Activated gamma-delta T cell (primary cell): Measurements from ENCODE around the gene PTPN1.
"Not testable (repeated sequence)": the region's sequence is repeated elsewhere in the genome, so short reads cannot be mapped to it uniquely, and the experiment has no call there.

ENCODE experiments used
- DNase-seq: peaks from one replicate; lab custom pipeline; 2025; lab: John Stamatoyannopoulos, UW

PTPN1 gene

GRCh38 chr20:50590348-50590664 is 80.1 kb downstream of the PTPN1 start:
- DNase-seq = no peak

DNA sequence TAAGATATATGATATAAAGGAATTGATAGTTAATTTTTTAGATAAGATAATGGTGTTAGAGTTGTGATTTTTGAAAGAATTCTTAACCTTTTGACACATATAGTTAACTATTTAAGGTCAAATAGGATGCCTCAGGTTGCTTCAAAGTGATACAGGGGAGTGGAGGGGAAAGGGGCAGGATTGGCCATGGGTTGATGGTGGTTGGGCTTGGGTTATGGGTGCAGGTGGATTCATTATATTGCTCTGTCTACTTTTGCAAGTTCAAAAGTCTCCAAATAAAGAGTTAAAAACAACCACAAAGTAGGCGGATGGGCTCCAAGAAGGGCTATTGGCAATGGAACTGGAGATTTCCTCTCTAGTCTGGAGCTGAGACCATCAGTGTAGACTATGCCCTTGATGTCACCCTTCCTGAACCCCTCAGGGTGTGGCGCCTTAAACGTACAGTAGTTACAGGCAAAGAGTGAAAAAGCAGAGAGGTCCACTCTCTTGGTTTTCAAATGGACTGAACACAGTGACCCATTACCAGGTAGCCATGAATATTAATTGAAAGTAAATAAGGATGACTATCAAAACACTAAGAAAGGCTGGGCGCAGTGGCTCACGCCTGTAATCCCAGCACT is 81.2 kb downstream of the PTPN1 start:
- DNase-seq = no peak

DNA sequence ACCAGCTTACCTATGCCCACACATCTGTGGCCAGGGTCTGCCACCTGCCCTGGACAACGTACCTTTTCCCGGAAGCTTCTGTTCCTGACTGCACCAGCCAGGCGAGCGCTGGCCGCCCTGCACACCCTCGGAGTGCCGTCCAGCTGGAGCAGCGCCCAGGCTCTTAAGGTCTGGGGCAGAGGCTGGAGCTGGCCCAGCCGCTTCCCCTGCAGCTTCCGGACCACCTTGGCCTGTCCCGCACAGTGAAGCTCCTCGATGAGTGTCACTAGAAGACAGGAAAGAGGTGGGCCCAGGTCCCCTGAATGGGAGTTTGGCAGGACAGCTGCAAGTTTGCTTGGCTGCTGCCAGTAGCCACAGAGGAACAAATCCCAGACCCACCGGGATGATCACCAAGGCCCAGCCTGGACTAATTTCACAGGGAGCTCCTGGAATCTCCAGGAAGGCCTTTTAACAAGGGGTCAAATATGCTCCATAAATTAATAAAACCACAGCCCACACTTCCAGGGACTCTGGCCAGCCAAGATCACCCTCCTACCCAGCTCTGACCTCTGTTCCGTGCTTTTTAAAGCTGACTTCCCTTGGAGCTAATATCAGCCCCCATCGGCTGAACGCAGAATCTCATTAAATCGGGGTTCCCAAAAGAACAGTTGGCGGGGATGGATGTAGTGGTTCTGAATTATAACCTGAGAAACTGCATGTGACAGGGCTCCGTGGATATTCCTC is 82.3 kb downstream of the PTPN1 start:
- no peak for DNase-seq

DNA sequence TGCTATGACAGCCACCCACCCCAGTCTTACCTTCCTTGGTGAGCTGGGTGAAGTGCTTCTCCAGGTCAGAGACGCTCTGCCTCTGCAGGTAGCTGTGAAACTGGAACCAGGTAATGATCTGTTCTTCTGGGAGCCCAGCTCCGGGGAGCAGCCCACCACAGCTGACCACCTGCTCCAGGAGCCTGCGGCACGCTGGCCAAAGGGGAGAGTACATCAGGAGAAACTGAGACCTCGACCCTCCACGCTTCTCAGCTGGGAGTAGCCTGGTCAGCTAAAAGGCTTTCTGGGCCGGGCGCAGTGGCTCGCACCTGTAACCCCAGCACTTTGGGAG is 82.8 kb downstream of the PTPN1 start:
- no peak for DNase-seq

- DNase-seq = no peak
These were observed 84.0 kb downstream of the PTPN1 start for GRCh38 chr20:50594231-50594590.

- no peak for DNase-seq
These were observed 84.6 kb downstream of the PTPN1 start for GRCh38 chr20:50594591-50595432.

DNA sequence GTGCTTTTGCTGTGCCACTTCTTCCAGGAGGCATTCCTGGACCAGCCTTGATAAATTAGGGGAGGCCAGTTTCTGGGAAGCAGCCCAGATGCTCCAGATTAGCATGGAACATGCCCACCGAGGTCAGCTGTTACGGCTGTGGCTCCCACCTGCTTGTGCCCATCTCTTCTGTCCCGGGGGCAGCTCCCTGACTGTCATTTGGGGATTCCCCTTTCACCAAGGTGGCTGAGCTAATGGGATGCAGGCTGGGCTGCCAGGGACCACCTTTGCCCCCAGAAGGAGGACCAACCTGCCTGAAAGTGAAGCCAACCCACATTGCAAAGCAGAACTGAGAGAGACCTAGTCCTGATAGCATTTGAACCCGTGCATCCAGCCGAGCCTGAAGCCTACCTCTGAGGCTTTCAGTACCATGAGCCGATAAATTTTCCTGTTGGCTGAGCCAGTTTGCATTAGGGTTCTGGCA is 85.3 kb downstream of the PTPN1 start:
- no peak for DNase-seq

- DNase-seq = no peak
These were observed 86.0 kb downstream of the PTPN1 start for GRCh38 chr20:50595988-50596693.

GRCh38 chr20:50596694-50597021 is 86.5 kb downstream of the PTPN1 start:
- DNase-seq = no peak

DNA sequence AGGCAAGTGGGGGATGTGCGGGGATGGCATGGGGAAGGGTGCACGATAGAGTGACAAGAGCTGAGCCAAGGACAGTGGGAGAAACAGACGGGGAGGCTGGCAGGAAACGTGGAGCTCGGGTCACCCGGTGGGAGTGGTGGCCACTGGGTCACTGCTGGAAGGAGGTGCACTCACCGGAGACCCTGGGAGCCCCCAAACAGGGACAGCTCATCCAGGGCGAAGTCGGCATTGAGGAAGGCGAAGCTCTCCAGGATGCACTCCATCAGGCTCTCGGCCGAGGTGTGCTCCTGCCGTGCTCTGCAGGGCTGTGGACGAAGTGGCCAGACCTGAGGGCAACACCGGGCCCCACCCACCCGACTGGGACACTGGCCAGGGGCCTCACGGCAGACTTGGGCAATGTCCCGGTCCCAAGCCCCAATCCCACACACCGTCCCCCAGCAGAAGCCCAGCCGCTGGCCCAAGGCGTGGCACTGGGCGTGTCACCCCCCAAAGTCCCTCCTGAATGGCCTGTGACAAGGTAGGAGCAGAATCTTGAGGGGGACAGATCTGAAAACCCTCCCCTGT is 87.3 kb downstream of the PTPN1 start:
- no peak for DNase-seq

DNA sequence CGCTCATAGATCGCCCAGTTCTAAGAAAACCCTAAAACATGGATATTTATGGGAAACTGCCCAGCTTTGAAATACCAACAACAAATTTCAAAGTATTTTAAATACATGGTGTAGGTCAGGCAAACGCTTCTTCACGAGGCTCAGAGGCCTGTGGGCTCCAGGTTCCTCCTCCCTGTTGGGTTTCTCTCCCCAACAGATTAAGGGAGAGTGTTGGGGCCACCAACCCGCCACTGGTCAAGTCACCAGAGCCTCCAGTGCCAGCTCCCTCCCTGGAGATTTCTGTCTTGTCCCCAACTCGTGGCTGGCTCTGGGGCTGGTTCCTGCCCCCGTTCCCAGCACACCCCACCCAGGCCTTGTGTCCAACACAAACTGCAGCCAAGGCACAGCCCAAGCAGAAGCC is 87.9 kb downstream of the PTPN1 start:
- DNase-seq = no peak

GRCh38 chr20:50598768-50599167 is 88.6 kb downstream of the PTPN1 start:
- DNase-seq = not testable (repeated sequence)

GRCh38 chr20:50600281-50600895 is 90.2 kb downstream of the PTPN1 start:
- no peak for DNase-seq

DNA sequence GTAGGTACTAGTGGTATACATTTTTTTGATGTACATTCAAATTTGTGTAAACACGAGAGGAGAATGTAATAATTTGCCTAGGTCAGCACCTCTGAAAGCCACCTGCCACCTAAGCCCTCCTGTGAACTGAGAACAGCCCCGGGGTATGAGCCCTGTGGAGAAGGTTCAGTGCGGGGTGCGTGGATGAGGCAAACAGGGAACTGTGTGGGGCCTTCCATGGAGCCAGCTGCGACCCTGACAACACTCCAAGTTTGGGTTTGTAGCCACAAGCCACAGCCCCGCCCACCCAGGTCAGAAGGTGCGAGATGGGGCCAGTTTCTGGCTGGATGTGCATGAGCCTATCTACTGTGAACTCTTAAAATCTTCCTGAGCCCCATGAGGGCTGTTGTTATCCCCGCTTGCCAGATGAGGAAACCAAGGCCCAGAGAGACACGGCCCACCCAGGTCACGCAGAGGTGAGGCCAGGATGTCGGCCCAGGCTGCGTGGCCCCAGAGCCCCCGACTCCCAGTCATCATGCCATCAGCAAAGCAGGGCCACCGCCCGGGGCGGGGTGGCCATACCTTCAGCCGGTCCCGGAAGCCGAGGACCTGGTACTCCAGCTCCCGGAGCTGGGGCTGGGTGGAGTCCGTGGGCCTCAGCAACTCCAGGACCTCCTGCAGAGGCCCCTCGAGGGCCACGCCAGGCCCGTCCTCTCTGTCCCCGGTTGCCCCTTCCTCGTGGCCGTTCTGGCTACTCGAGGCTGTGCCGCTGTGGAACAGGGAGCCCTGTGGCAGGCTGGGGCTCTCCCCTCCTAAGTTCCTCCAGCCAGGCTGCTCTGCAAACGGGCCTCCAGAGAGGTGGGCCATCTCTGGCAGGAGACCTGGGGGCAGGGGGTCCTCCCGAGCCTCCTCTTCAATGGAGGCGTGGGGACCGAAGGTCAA is 91.6 kb downstream of the PTPN1 start:
- DNase-seq = no peak

DNA sequence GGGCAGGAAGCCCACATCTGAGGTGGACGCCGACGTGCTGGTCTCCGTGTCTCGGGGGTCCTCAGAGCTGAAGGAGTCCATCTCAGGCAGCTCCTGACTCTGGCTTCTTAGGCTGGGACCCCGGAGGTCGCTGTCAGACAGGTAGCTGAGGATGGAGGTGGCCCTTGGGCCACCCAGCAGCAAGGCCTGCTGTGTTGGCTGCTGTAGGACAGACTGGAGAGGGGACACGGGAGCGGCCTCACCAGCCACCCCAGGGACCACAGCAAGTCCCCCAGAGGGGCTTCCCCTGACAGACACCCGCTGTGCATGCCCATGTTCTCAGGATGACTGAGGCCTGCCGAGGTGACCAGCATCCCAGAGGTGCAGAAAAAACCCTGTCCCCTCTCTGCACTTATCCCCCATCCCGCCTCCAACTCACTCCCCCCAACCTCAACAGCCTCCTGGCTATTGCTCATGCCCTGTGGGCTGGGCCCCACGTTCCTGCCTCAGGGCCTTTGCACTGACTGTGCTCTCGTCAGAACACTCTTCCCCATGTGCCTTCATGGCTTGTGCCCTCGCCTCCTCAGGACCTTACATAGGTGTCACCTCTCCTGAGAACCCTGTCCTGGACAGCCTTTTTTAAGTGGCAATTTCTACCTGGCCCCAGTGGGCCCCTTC is 92.4 kb downstream of the PTPN1 start:
- DNase-seq = no peak

- no peak for DNase-seq
These were observed 94.3 kb downstream of the PTPN1 start for GRCh38 chr20:50604451-50604850.

- no peak for DNase-seq
These were observed 95.0 kb downstream of the PTPN1 start for GRCh38 chr20:50605136-50605535.

DNA sequence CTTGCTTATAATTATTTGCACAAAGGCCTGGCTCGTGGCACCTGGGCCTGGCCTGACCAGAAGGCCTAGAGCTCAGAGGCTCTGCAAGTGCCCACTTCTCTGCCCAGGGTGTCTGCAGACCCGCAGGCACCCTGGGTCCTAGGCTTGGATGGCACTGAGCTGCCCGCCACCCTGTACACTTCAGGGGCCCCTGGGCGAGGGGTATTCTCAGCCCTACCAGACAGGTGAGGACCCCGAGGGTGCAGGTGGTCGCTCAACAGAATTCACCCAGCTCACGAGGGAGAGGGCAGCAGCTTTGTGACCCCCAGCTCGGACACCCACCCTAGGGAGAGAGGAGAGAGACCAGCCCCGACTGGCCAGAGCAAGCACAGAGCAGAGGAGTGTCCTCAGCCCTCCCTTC is 97.3 kb downstream of the PTPN1 start:
- DNase-seq = no peak

GRCh38 chr20:50607850-50608749 is 97.9 kb downstream of the PTPN1 start:
- DNase-seq = no peak
